ENCODE measurements around the gene DYNLRB1.

DYNLRB1 gene

GRCh38 chr20:34534391-34535165 lies 18.4 kb downstream of the DYNLRB1 start:
- DNase-seq (ENCODE audit: low read depth) = no peak

GRCh38 chr20:34535301-34535840 lies 19.1 kb downstream of the DYNLRB1 start:
- no peak for DNase-seq (ENCODE audit: low read depth)

GRCh38 chr20:34535857-34536256 lies 19.6 kb downstream of the DYNLRB1 start:
- DNase-seq (ENCODE audit: low read depth) = no peak

- no peak for DNase-seq (ENCODE audit: low read depth)
Observed at GRCh38 chr20:34536798-34537394, 20.7 kb downstream of the DYNLRB1 start.

- no peak for DNase-seq (ENCODE audit: low read depth)
Observed at GRCh38 chr20:34537651-34538050, 21.4 kb downstream of the DYNLRB1 start.

- no peak for DNase-seq (ENCODE audit: low read depth)
Observed at GRCh38 chr20:34538671-34539123, 22.5 kb downstream of the DYNLRB1 start.

GRCh38 chr20:34539756-34540155 lies 23.5 kb downstream of the DYNLRB1 start:
- no peak for DNase-seq (ENCODE audit: low read depth)

GRCh38 chr20:34540596-34541263 lies 24.5 kb downstream of the DYNLRB1 start:
- no peak for DNase-seq (ENCODE audit: low read depth)

GRCh38 chr20:34541264-34541901 lies 25.2 kb downstream of the DYNLRB1 start:
- DNase-seq (ENCODE audit: low read depth) = no peak

- DNase-seq (ENCODE audit: low read depth) = no peak
Observed at GRCh38 chr20:34541917-34542316, 25.7 kb downstream of the DYNLRB1 start.

- no peak for DNase-seq (ENCODE audit: low read depth)
Observed at GRCh38 chr20:34542439-34542838, 26.2 kb downstream of the DYNLRB1 start.

- DNase-seq (ENCODE audit: low read depth) = no peak
Observed at GRCh38 chr20:34543463-34544056, 27.3 kb downstream of the DYNLRB1 start.

GRCh38 chr20:34544109-34544796 lies 28.0 kb downstream of the DYNLRB1 start:
- no peak for DNase-seq (ENCODE audit: low read depth)

- DNase-seq (ENCODE audit: low read depth) = no peak
Observed at GRCh38 chr20:34546751-34547181, 30.5 kb downstream of the DYNLRB1 start.

GRCh38 chr20:34547844-34548613 lies 31.8 kb downstream of the DYNLRB1 start:
- no peak for DNase-seq (ENCODE audit: low read depth)

GRCh38 chr20:34549291-34549928 lies 33.2 kb downstream of the DYNLRB1 start:
- no peak for DNase-seq (ENCODE audit: low read depth)

GRCh38 chr20:34549929-34550305 lies 33.7 kb downstream of the DYNLRB1 start:
- DNase-seq (ENCODE audit: low read depth) = no peak

GRCh38 chr20:34552569-34552968 lies 36.3 kb downstream of the DYNLRB1 start:
- no peak for DNase-seq (ENCODE audit: low read depth)

GRCh38 chr20:34553366-34553867 lies 37.2 kb downstream of the DYNLRB1 start:
- DNase-seq (ENCODE audit: low read depth) = no peak

- DNase-seq (ENCODE audit: low read depth) = no peak
Observed at GRCh38 chr20:34557936-34558319, 41.7 kb downstream of the DYNLRB1 start.

Measured in stimulated activated CD8-positive, alpha-beta memory T cell treated with anti-CD3 and anti-CD28 coated beads, Interleukin-12 subunit alpha, Interleukin-12 subunit beta, amount 100 ng/mL, for 4 hours (primary cell).